Measurements from ENCODE around the gene CAMKK2. TPM values are rescaled to one million over a fixed set of nuclear protein-coding genes. Genes with fewer than 3 reads are reported as not detected.

Gene CAMKK2
- polyA plus RNA-seq, 1 donor from 2014 or later: 29.2 TPM

DNA sequence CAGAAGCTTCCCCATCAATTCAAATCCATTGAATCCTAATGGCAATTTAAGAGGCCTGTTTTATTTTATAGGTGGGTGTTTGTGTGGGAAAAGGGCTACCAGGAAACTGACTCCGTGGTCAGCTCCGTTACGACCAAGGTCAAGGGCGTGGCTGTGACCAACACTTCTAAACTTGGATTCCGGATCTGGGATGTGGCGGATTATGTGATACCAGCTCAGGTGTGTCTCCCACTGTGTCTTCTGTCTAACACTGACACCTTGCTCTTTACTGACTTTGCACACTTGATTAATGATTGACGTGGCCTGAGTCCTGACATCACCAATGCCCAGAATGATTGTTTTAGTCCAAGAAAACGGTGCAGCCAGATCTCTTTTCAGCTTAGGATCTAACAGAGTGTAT is 79.4 kb downstream of the CAMKK2 start:
- no peaks in the 10 kb centered on the region for H3F3A ChIP-seq (ENCODE audit: insufficient read depth, low read length, poor library complexity, severe bottlenecking)
- H3K9ac ChIP-seq (ENCODE audit: low read length): no peak overlapping the region
- no peak overlapping the region for H3K4me2 ChIP-seq (ENCODE audit: low read length)
- no peaks in the 10 kb centered on the region for H3K79me2 ChIP-seq (replicated peaks; ENCODE audit: insufficient read depth, low read length)
- no peaks in the 10 kb centered on the region for H3K27me3 ChIP-seq (ENCODE audit: insufficient read depth, low read depth, low read length)
- H3K9me2 ChIP-seq (ENCODE audit: insufficient read depth, low read length): no peaks in the 10 kb centered on the region
- no peaks in the 10 kb centered on the region for H3K9me3 ChIP-seq (ENCODE audit: low read length)
- TF ChIP-seq EZH2 (IDR thresholded peaks at IDR 0.05; ENCODE audit: borderline replicate concordance, insufficient read depth, low read length, poor library complexity, severe bottlenecking) (no peak), RAD21 (conservative IDR thresholded peaks at IDR 0.05) (no peak), MXI1 (conservative IDR thresholded peaks at IDR 0.05; ENCODE audit: poor library complexity, severe bottlenecking) (no peak), TAF1 (IDR thresholded peaks at IDR 0.05; ENCODE audit: low read depth) (no peak), POLR2AphosphoS5 (IDR thresholded peaks at IDR 0.05) (no peak)
- TF ChIP-seq, protein P1, sequence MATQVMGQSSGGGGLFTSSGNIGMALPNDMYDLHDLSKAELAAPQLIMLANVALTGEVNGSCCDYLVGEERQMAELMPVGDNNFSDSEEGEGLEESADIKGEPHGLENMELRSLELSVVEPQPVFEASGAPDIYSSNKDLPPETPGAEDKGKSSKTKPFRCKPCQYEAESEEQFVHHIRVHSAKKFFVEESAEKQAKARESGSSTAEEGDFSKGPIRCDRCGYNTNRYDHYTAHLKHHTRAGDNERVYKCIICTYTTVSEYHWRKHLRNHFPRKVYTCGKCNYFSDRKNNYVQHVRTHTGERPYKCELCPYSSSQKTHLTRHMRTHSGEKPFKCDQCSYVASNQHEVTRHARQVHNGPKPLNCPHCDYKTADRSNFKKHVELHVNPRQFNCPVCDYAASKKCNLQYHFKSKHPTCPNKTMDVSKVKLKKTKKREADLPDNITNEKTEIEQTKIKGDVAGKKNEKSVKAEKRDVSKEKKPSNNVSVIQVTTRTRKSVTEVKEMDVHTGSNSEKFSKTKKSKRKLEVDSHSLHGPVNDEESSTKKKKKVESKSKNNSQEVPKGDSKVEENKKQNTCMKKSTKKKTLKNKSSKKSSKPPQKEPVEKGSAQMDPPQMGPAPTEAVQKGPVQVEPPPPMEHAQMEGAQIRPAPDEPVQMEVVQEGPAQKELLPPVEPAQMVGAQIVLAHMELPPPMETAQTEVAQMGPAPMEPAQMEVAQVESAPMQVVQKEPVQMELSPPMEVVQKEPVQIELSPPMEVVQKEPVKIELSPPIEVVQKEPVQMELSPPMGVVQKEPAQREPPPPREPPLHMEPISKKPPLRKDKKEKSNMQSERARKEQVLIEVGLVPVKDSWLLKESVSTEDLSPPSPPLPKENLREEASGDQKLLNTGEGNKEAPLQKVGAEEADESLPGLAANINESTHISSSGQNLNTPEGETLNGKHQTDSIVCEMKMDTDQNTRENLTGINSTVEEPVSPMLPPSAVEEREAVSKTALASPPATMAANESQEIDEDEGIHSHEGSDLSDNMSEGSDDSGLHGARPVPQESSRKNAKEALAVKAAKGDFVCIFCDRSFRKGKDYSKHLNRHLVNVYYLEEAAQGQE (IDR thresholded peaks at IDR 0.05; ENCODE audit: borderline replicate concordance): no peak
- TF ChIP-seq, protein P2, sequence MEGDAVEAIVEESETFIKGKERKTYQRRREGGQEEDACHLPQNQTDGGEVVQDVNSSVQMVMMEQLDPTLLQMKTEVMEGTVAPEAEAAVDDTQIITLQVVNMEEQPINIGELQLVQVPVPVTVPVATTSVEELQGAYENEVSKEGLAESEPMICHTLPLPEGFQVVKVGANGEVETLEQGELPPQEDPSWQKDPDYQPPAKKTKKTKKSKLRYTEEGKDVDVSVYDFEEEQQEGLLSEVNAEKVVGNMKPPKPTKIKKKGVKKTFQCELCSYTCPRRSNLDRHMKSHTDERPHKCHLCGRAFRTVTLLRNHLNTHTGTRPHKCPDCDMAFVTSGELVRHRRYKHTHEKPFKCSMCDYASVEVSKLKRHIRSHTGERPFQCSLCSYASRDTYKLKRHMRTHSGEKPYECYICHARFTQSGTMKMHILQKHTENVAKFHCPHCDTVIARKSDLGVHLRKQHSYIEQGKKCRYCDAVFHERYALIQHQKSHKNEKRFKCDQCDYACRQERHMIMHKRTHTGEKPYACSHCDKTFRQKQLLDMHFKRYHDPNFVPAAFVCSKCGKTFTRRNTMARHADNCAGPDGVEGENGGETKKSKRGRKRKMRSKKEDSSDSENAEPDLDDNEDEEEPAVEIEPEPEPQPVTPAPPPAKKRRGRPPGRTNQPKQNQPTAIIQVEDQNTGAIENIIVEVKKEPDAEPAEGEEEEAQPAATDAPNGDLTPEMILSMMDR (IDR thresholded peaks at IDR 0.05; ENCODE audit: poor library complexity, severe bottlenecking): no peak
- no peak overlapping the region for H3K4me3 ChIP-seq (ENCODE audit: low read length)
- H4K20me1 ChIP-seq (ENCODE audit: insufficient read depth): no peaks in the 10 kb centered on the region
- no peaks in the 10 kb centered on the region for H3K36me3 ChIP-seq (ENCODE audit: insufficient read depth, low read length)
- H2AFZ ChIP-seq (ENCODE audit: low read depth, low read length): no peak overlapping the region
- no peak overlapping the region for H3K27ac ChIP-seq (ENCODE audit: low read length)

DNA sequence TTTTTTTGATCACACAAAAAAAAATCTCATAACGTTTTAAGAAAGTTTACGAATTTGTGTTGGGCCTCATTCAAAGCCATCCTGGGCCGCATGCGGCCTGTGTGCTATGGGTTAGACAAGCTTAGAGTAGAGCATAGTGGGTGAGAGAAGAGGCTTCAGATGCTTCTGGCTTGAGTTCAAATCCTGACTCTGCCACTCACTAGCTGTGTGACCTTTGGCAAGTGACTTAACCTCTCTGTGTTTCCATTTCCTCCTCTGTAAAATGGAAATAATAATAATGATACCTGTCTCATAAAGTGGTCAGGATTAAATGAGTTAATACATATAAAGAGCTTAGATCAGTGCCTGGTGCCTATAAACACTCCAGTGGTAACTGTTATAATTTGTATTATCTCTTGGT is 80.4 kb downstream of the CAMKK2 start:
- H3K27ac ChIP-seq (ENCODE audit: low read length): no peak overlapping the region

More for the DNA sequence above, 80.4 kb downstream of the CAMKK2 start:
- Histone ChIP-seq H3K9ac (ENCODE audit: low read length) (no peak overlapping the region), H2AFZ (ENCODE audit: low read depth, low read length) (no peak overlapping the region), H3F3A (ENCODE audit: insufficient read depth, low read length, poor library complexity, severe bottlenecking) (no peaks in the 10 kb centered on the region), H3K9me2 (ENCODE audit: insufficient read depth, low read length) (no peaks in the 10 kb centered on the region), H3K36me3 (ENCODE audit: insufficient read depth, low read length) (no peaks in the 10 kb centered on the region), H4K20me1 (ENCODE audit: insufficient read depth) (no peaks in the 10 kb centered on the region), H3K4me3 (ENCODE audit: low read length) (no peak overlapping the region), H3K79me2 (replicated peaks; ENCODE audit: insufficient read depth, low read length) (no peaks in the 10 kb centered on the region), H3K27me3 (ENCODE audit: insufficient read depth, low read depth, low read length) (no peaks in the 10 kb centered on the region), H3K4me2 (ENCODE audit: low read length) (no peak overlapping the region), H3K9me3 (ENCODE audit: low read length) (no peaks in the 10 kb centered on the region)
- TF ChIP-seq SMC3 (conservative IDR thresholded peaks at IDR 0.05; ENCODE audit: poor library complexity) (no peak), POLR2AphosphoS5 (IDR thresholded peaks at IDR 0.05) (no peak), RAD21 (conservative IDR thresholded peaks at IDR 0.05) (no peak), EP300 (conservative IDR thresholded peaks at IDR 0.05; ENCODE audit: poor library complexity, severe bottlenecking) (no peak), EZH2 (IDR thresholded peaks at IDR 0.05; ENCODE audit: borderline replicate concordance, insufficient read depth, low read length, poor library complexity, severe bottlenecking) (no peak), TAF1 (IDR thresholded peaks at IDR 0.05; ENCODE audit: low read depth) (no peak)
- TF ChIP-seq, protein P2 (IDR thresholded peaks at IDR 0.05; ENCODE audit: poor library complexity, severe bottlenecking): no peak
- TF ChIP-seq, protein P1 (IDR thresholded peaks at IDR 0.05; ENCODE audit: borderline replicate concordance): no peak
